HUES6 (cell line): ENCODE measurements around the gene HSD17B13.

Experiments
- H3K27ac ChIP-seq: 2 replicates; pipeline ENCODE4 v1.7.0; 2013; ENCODE audit warnings: low read depth, mild to moderate bottlenecking, low read length, inconsistent platforms
- H3K27me3 ChIP-seq: 2 replicates; pipeline ENCODE4 v1.6.1; 2013; ENCODE audit warnings: low read length; ENCODE audit not compliant: control insufficient read depth, insufficient read depth
- H3K36me3 ChIP-seq: 2 replicates; pipeline ENCODE4 v1.6.1; 2013; ENCODE audit warnings: low read length; ENCODE audit not compliant: control insufficient read depth, insufficient read depth
- H3K4me1 ChIP-seq: 2 replicates; pipeline ENCODE4 v1.6.1; 2013; ENCODE audit warnings: low read length; ENCODE audit not compliant: control insufficient read depth, insufficient read depth
- H3K4me3 ChIP-seq: 2 replicates; pipeline ENCODE4 v1.5.1; 2013; ENCODE audit warnings: low read depth, low read length
- H3K9ac ChIP-seq: one replicate; pipeline ENCODE4 v1.6.1; 2013; ENCODE audit warnings: mild to moderate bottlenecking, low read length
- H3K9me3 ChIP-seq: 2 replicates; pipeline ENCODE4 v1.6.1; 2013; ENCODE audit warnings: low read depth, low read length; ENCODE audit not compliant: control insufficient read depth, insufficient read depth

Gene HSD17B13

GRCh38 chr4:87268411-87268810 is 54.3 kb downstream of the HSD17B13 start:
- Histone ChIP-seq H3K27me3 (no peaks in the 10 kb centered on the region), H3K4me1 (peaks cover 5% of the 10 kb centered on the region; the same call in 1 of the 2 replicates), H3K27ac (no peak overlapping the region), H3K9me3 (no peaks in the 10 kb centered on the region), H3K36me3 (no peaks in the 10 kb centered on the region), H3K4me3 (no peak overlapping the region), H3K9ac (no peak overlapping the region)

GRCh38 chr4:87266986-87267385 is 55.7 kb downstream of the HSD17B13 start:
- no peak overlapping the region for H3K9ac ChIP-seq
- H3K4me1 ChIP-seq: peaks cover 5% of the 10 kb centered on the region; the same call in 1 of the 2 replicates
- no peaks in the 10 kb centered on the region for H3K27me3 ChIP-seq
- no peak overlapping the region for H3K27ac ChIP-seq
- H3K9me3 ChIP-seq: no peaks in the 10 kb centered on the region
- H3K4me3 ChIP-seq: no peak overlapping the region
- no peaks in the 10 kb centered on the region for H3K36me3 ChIP-seq

DNA sequence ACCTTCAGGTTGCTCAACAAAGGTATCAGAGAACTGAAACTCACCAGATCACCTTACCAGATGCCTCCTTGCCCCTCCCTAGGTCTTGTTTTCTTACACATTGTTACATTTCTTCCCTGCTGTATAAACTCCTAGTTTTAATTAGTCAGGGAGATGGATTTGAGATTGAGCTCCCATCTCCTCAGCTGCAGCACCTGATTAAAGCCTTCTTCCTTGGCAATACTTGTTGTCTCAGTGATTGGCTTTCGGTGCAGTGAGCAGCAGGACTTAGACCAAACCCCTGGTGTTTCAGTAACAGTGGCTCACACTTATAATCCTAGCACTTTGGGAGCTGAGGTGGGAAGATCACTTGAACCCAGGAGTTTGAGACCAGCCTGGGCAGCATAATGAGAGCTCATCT is 59.8 kb downstream of the HSD17B13 start:
- H3K27ac ChIP-seq: no peak overlapping the region

GRCh38 chr4:87260477-87260876 is 62.2 kb downstream of the HSD17B13 start:
- H3K9ac ChIP-seq: no peak overlapping the region
- no peaks in the 10 kb centered on the region for H3K36me3 ChIP-seq
- H3K9me3 ChIP-seq: 0 out of 2 replicates have a peak, but pooled peaks cover 5% of the 10 kb centered on the region
- no peaks in the 10 kb centered on the region for H3K4me1 ChIP-seq
- H3K4me3 ChIP-seq: no peak overlapping the region
- no peaks in the 10 kb centered on the region for H3K27me3 ChIP-seq
- no peak overlapping the region for H3K27ac ChIP-seq

More for the DNA sequence above, 59.8 kb downstream of the HSD17B13 start:
- H3K9me3 ChIP-seq: no peaks in the 10 kb centered on the region
- no peaks in the 10 kb centered on the region for H3K27me3 ChIP-seq
- no peak overlapping the region for H3K9ac ChIP-seq
- H3K4me3 ChIP-seq: no peak overlapping the region
- H3K36me3 ChIP-seq: no peaks in the 10 kb centered on the region
- no peaks in the 10 kb centered on the region for H3K4me1 ChIP-seq

DNA sequence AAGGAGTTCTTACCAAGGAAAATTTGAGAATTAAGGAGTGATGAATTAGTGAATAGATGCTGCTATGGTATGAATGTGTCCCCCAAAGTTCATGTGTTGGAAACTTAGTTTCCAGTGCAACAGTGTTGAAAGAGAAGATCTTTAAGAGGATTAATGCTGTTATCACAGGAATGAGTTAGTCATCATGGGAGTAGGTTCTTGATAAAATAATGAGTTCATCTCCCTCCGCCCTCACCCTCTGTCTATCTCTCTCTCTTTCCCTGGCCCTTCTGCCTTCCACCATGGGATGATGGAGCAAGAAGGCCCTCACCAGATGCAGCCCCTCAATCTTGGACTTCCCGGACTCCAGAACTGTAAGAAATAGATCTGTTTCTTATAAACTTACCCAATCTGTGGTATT is 64.0 kb downstream of the HSD17B13 start:
- H3K27ac ChIP-seq: no peak overlapping the region
- H3K4me3 ChIP-seq: no peak overlapping the region
- H3K4me1 ChIP-seq: no peaks in the 10 kb centered on the region
- no peaks in the 10 kb centered on the region for H3K36me3 ChIP-seq
- H3K27me3 ChIP-seq: no peaks in the 10 kb centered on the region
- 0 out of 2 replicates have a peak, but pooled peaks cover 6% of the 10 kb centered on the region for H3K9me3 ChIP-seq
- H3K9ac ChIP-seq: no peak overlapping the region

DNA sequence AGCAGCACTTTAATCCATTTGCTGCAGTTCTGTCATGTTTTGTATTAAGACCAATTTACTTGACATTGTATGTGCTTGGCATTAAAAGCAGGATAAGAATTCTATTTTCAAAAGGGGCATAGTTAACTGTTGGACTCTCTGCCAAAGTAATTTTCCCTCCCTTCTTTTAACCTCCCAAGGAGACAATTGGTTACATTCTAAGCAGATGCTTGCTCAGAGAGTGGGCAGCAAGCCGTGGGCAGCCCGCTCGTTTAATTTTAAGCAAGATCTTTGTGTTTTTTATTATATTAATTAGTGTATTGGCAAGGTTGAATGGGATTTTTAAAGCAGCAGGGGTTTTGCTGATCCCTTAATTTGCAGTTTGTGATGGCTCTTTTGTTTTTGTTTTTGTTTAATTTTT is 65.2 kb downstream of the HSD17B13 start:
- Histone ChIP-seq H3K4me3 (no peak overlapping the region), H3K27me3 (no peaks in the 10 kb centered on the region), H3K9me3 (0 out of 2 replicates have a peak, but pooled peaks cover 6% of the 10 kb centered on the region), H3K27ac (no peak overlapping the region), H3K36me3 (no peaks in the 10 kb centered on the region), H3K4me1 (no peaks in the 10 kb centered on the region), H3K9ac (no peak overlapping the region)

DNA sequence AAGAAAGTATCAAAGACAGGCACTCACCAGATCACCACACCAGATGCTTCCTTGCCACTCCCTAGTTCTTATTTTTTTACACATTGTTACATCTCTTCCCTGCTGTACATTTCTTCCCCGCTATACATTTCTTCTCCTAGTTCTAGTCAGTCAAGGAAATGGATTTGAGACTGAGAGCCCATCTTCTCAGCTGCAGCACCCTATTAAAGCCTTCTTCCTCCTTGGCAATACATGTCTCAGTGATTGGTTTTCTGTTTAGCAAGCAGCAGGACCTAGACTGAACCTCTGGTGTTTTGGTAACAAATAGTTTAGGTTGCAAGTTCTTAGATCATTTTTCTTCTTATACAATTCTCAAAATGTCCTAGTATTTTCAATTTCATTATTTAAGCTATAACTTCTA is 66.9 kb downstream of the HSD17B13 start:
- no peak overlapping the region for H3K4me3 ChIP-seq
- no peaks in the 10 kb centered on the region for H3K27me3 ChIP-seq
- no peaks in the 10 kb centered on the region for H3K36me3 ChIP-seq
- H3K9ac ChIP-seq: no peak overlapping the region
- no peaks in the 10 kb centered on the region for H3K4me1 ChIP-seq
- H3K9me3 ChIP-seq: 0 out of 2 replicates have a peak, but pooled peaks cover 6% of the 10 kb centered on the region
- H3K27ac ChIP-seq: no peak overlapping the region
